Measurements from ENCODE around the gene CTNNA1. TPM values are rescaled to one million over a fixed set of nuclear protein-coding genes. Genes with fewer than 3 reads are reported as not detected.

The CTNNA1 gene
- total and polyA plus RNA-seq, 2 of the 8 experiments (the other 6 are each of a cell fraction or from before 2014, with no cell fraction given) = 115 to 349 TPM

DNA sequence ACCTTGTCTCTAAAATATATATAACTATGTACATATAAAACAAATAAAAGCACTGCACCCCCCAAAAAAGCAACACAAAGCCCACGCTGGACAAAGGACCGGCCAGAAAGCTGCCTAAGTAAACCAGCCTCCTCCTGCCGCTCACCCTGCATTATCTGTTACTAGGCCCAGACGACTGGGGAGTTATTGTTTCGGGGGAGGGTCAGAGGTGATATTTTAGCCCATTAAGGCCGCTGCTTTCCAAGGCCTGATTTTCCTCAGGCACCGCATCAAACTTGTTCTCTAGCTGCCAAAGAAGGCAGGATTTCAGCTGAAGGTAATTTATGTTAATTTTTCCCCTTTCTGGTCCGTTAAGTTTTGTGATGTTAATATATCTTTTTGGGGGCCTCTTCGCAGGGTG lies 44.0 kb upstream of the CTNNA1 start (continued):
- TF ChIP-seq CHD7 (IDR thresholded peaks at IDR 0.05; ENCODE audit: insufficient replicate concordance, low read length) (no peak), CTBP2 (IDR thresholded peaks at IDR 0.05; ENCODE audit: borderline replicate concordance, insufficient read depth, insufficient read length, low read length) (no peak), SRF (IDR thresholded peaks at IDR 0.05; ENCODE audit: low read depth, low read length) (no peak)
